MCF 10A (cell line): Measurements from ENCODE around the gene SMIM41. TPM values are rescaled to one million over a fixed set of nuclear protein-coding genes. Genes with fewer than 3 reads are reported as not detected.

Experiments used
- BruUV-seq: library from RNA; stranded (reverse); fragments of 400-500 nt; replicated peaks from 2 replicates; lab custom pipeline; 2021; lab: Mats Ljungman, UMichigan
- CTCF ChIA-PET: fragments of 300-600 bp; sonication (Branson Sonifier 250); formaldehyde crosslinking; extraction: SDS; loops from one replicate; lab custom pipeline; 2021; ENCODE audit warnings: antibody characterized with exemption, inconsistent platforms; lab: Yijun Ruan, JAX
- POLR2A ChIA-PET: fragments of 300-600, 350-650 bp; sonication (Branson Sonifier 250); formaldehyde crosslinking; extraction: SDS; loops from one replicate; lab custom pipeline; 2020; ENCODE audit warnings: antibody characterized with exemption, inconsistent platforms; lab: Yijun Ruan, JAX
- DNase-seq: peaks from one replicate; pipeline ENCODE4 v3.0.0-alpha.2; 2018; ENCODE audit not compliant: unreplicated experiment
- H3K27ac Mint-ChIP-seq: one replicate; pipeline ENCODE4 v1.8.0; 2022; ENCODE audit warnings: mild to moderate bottlenecking, low read depth, mixed read lengths; ENCODE audit not compliant: unreplicated experiment
- H3K27me3 Mint-ChIP-seq: one replicate; pipeline ENCODE4 v1.8.0; 2022; ENCODE audit warnings: mixed read lengths; ENCODE audit not compliant: insufficient read depth, unreplicated experiment
- H3K36me3 Mint-ChIP-seq: one replicate; pipeline ENCODE4 v1.8.0; 2022; ENCODE audit warnings: mild to moderate bottlenecking, moderate library complexity, mixed read lengths; ENCODE audit not compliant: insufficient read depth, unreplicated experiment
- H3K4me1 Mint-ChIP-seq: one replicate; pipeline ENCODE4 v1.8.0; 2022; ENCODE audit warnings: mixed read lengths; ENCODE audit not compliant: insufficient read depth, unreplicated experiment
- H3K4me3 Mint-ChIP-seq: one replicate; pipeline ENCODE4 v1.8.0; 2022; ENCODE audit warnings: mild to moderate bottlenecking, moderate library complexity, mixed read lengths; ENCODE audit not compliant: unreplicated experiment
- H3K9me3 Mint-ChIP-seq: one replicate; pipeline ENCODE4 v1.8.0; 2022; ENCODE audit warnings: mixed read lengths; ENCODE audit not compliant: unreplicated experiment
- CTCF ChIP-seq: fragments of 200-600 bp; IDR thresholded peaks from one replicate; pipeline ENCODE4 v1.8.0; 2022; ENCODE audit warnings: antibody characterized with exemption, mild to moderate bottlenecking; ENCODE audit not compliant: unreplicated experiment
- intact Hi-C: fragments of 100-400 bp; cut with micrococcal nuclease; formaldehyde crosslinking; loops from 2 replicates; pipeline ENCODE4 v1.14.1; 2022
- total RNA-seq: library from RNA; stranded (reverse); gene quantifications from 2 replicates; pipeline ENCODE4 v1.2.3, GENCODE V29; 2022

SMIM41 gene
- total RNA-seq, 1 experiment from 2014 or later: not detected

- Mint-ChIP-seq H3K27ac (peak overlapping the region; percentile 91), H3K27me3 (no peaks in the 10 kb centered on the region), H3K36me3 (peaks cover 6% of the 10 kb centered on the region), H3K9me3 (no peaks in the 10 kb centered on the region), H3K4me3 (no peak overlapping the region), H3K4me1 (peaks cover 47% of the 10 kb centered on the region)
- intact Hi-C loops: loop anchor here (5.0 kb wide), 3 partner anchors 367 to 827 kb away; partner anchors contain the start of gene KRT5
- peak; percentile 77 for DNase-seq
- TSS peak; percentile 53 for BruUV-seq
- TF ChIP-seq CTCF: no peak
- CTCF ChIA-PET: interaction anchor here (0.6 to 13.9 kb wide), 24 partner anchors 12 to 824 kb away, joined by 3 to 313 read pairs (median 4); partner anchors contain the start of gene KRT5
- POLR2A ChIA-PET: interaction anchor here (0.6 to 13.5 kb wide), 18 partner anchors 8 to 851 kb away, joined by 3 to 373 read pairs (median 5); partner anchors contain the start of genes EIF4B, KRT5, KRT6A and KRT80
Observed at GRCh38 chr12:52155048-52155868, 75.8 kb downstream of the SMIM41 start.

- no peaks in the 10 kb centered on the region for H3K9me3 Mint-ChIP-seq
- H3K4me3 Mint-ChIP-seq: no peak overlapping the region
- ChIA-PET POLR2A (interaction anchor here (0.6 to 13.5 kb wide), 13 partner anchors 12 to 720 kb away, joined by 3 to 373 read pairs (median 6); partner anchors contain the start of gene KRT5), CTCF (interaction anchor here (0.6 to 13.9 kb wide), 37 partner anchors 9 to 789 kb away, joined by 3 to 313 read pairs (median 5); partner anchors contain the start of genes KRT5 and KRT85)
- intact Hi-C loops: loop anchor here (1.0 to 5.0 kb wide), 5 partner anchors 124 to 826 kb away; partner anchors contain the start of gene KRT5
- H3K4me1 Mint-ChIP-seq: peaks cover 37% of the 10 kb centered on the region
- H3K36me3 Mint-ChIP-seq: peaks cover 6% of the 10 kb centered on the region
- no peak for TF ChIP-seq CTCF
- peak overlapping the region; percentile 91 for H3K27ac Mint-ChIP-seq
- H3K27me3 Mint-ChIP-seq: no peaks in the 10 kb centered on the region
- no peak for DNase-seq
- BruUV-seq: no TSS peak
Observed at GRCh38 chr12:52156311-52156710, 76.8 kb downstream of the SMIM41 start.

- no TSS peak for BruUV-seq
- Mint-ChIP-seq H3K9me3 (no peaks in the 10 kb centered on the region), H3K27ac (peak overlapping the region; percentile 91), H3K4me3 (no peak overlapping the region), H3K36me3 (peaks cover 6% of the 10 kb centered on the region), H3K27me3 (no peaks in the 10 kb centered on the region), H3K4me1 (peaks cover 30% of the 10 kb centered on the region)
- TF ChIP-seq CTCF: peak; percentile 98
- intact Hi-C loops: loop anchor here (1.0 to 5.0 kb wide), 7 partner anchors 124 to 825 kb away; partner anchors contain the start of gene KRT5
- DNase-seq: peak; percentile 85
- ChIA-PET POLR2A (interaction anchor here (0.6 to 1.7 kb wide), 28 partner anchors 9 to 720 kb away, joined by 3 to 13 read pairs (median 4); partner anchors contain the start of genes KRT5 and KRT7), CTCF (interaction anchor here (0.6 to 3.2 kb wide), 60 partner anchors 10 to 788 kb away, joined by 3 to 29 read pairs (median 4); partner anchors contain the start of genes KRT5, KRT83, KRT84 and KRT85)
Observed at GRCh38 chr12:52156757-52157565, 77.5 kb downstream of the SMIM41 start.
